Chondrocyte (in vitro differentiated cells): ENCODE measurements around the gene GPR132. TPM values are rescaled to one million over a fixed set of nuclear protein-coding genes. Genes with fewer than 3 reads are reported as not detected.
"Not testable (repeated sequence)": the region's sequence is repeated elsewhere in the genome, so short reads cannot be mapped to it uniquely, and the experiment has no call there.

Source experiments
- DNase-seq: peaks from one replicate; pipeline ENCODE4 v3.0.0; 2021; ENCODE audit warnings: mixed read lengths, low spot score
- H3K27ac Mint-ChIP-seq: one replicate; pipeline ENCODE4 v1.8.0; 2021; ENCODE audit warnings: mild to moderate bottlenecking, moderate library complexity, mixed read lengths; ENCODE audit not compliant: unreplicated experiment
- H3K27me3 Mint-ChIP-seq: 2 replicates; pipeline ENCODE4 v1.8.0; 2021; ENCODE audit warnings: low read depth, mixed read lengths
- H3K36me3 Mint-ChIP-seq: 2 replicates; pipeline ENCODE4 v1.8.0; 2021; ENCODE audit warnings: low read depth, mixed read lengths
- H3K4me1 Mint-ChIP-seq: 2 replicates; pipeline ENCODE4 v1.8.0; 2021; ENCODE audit warnings: low read depth, mild to moderate bottlenecking, mixed read lengths
- H3K4me3 Mint-ChIP-seq: one replicate; pipeline ENCODE4 v1.8.0; 2021; ENCODE audit warnings: mild to moderate bottlenecking, moderate library complexity, mixed read lengths; ENCODE audit not compliant: unreplicated experiment
- H3K9me3 Mint-ChIP-seq: 2 replicates; pipeline ENCODE4 v1.8.0; 2021; ENCODE audit warnings: low read depth, mixed read lengths
- long read RNA-seq: library from polyadenylated mRNA; stranded (forward); transcript quantifications from one replicate; pipeline ENCODE4 v2.0.0, GENCODE V29; 2021
- total RNA-seq: library from RNA; stranded (reverse); gene quantifications from 3 replicates; pipeline ENCODE4 v1.2.1, GENCODE V29; 2021
- TF ChIP-seq, protein P1 (sequence below): fragments of 200-600 bp; sonication (generic); IDR thresholded peaks from 2 replicates; pipeline ENCODE4 v1.5.0; 2021; ENCODE audit warnings: antibody characterized with exemption, mild to moderate bottlenecking, moderate library complexity

GPR132 gene, protein sequence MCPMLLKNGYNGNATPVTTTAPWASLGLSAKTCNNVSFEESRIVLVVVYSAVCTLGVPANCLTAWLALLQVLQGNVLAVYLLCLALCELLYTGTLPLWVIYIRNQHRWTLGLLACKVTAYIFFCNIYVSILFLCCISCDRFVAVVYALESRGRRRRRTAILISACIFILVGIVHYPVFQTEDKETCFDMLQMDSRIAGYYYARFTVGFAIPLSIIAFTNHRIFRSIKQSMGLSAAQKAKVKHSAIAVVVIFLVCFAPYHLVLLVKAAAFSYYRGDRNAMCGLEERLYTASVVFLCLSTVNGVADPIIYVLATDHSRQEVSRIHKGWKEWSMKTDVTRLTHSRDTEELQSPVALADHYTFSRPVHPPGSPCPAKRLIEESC
- 0.23 to 0.48 TPM (median 0.30 TPM) in 3 replicates for total RNA-seq
- long read RNA-seq, result 0 reads

DNA sequence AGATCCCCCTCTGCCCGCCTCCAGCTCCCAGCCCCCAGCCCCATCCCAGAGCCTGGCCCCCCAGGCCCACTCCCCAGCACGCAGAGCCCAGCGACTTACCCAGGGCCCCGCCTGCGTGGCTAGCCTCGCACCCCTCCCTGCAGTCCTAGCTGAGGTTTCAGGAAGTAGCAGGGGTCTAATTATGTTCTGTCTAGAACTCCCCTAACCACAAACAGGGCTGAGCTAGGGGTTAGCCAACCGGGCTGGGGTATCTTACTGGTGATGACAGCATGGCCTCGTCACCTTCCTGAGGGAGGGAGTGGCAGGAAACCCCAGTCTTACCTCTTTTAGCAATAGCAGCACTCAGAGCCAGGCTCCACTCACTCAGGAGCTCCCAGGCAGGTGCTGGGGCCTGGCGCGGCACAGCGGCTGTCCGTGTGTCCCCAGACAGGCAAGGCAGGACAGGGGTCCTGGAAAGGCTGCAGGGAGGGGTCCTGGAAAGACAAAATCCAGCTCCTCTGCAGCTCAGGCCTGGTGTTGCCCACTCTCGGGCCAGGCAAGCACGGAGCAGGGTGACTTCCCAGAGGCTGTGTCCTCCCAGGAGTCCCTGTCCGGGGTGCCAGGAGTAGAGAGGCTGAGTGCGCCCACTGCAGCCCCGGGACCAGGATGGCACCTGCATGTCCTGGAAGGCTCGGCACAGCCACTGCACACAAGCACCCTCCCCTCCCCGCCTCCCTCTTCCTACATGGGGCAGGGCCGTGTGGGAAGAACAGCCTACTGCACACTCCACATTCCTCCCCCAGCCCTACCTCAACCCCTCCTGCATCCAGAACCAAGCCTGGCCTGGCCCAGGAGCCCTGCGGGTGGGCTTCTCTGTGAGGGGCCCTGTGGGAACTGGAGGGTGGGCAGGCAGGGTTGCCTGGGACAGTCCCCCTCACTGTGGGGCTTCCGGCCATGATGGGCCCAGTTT is at the start of gene GPR132:
GPR132 (minus strand) TSS at position 151 of the 949 bp plus-strand sequence. CDS start 10,010 bp downstream, outside the sequence.
- Mint-ChIP-seq H3K36me3 (no peaks in the 10 kb centered on the region), H3K4me1 (no peaks in the 10 kb centered on the region), H3K9me3 (no peaks in the 10 kb centered on the region), H3K4me3 (no peak within 1 kb of the TSS), H3K27me3 (peaks cover 4% of the 10 kb centered on the region), H3K27ac (no peak within 1 kb of the TSS)
- TF ChIP-seq, protein P1, sequence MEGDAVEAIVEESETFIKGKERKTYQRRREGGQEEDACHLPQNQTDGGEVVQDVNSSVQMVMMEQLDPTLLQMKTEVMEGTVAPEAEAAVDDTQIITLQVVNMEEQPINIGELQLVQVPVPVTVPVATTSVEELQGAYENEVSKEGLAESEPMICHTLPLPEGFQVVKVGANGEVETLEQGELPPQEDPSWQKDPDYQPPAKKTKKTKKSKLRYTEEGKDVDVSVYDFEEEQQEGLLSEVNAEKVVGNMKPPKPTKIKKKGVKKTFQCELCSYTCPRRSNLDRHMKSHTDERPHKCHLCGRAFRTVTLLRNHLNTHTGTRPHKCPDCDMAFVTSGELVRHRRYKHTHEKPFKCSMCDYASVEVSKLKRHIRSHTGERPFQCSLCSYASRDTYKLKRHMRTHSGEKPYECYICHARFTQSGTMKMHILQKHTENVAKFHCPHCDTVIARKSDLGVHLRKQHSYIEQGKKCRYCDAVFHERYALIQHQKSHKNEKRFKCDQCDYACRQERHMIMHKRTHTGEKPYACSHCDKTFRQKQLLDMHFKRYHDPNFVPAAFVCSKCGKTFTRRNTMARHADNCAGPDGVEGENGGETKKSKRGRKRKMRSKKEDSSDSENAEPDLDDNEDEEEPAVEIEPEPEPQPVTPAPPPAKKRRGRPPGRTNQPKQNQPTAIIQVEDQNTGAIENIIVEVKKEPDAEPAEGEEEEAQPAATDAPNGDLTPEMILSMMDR, result no peak
- DNase-seq, result no peak

- not testable (repeated sequence) for H3K36me3 Mint-ChIP-seq, DNase-seq, H3K4me1 Mint-ChIP-seq, H3K27ac Mint-ChIP-seq, H3K4me3 Mint-ChIP-seq, H3K9me3 Mint-ChIP-seq
- H3K27me3 Mint-ChIP-seq, result peaks cover 35% of the 10 kb centered on the region
Observed at GRCh38 chr14:105109243-105109642, 44.0 kb upstream of the GPR132 start.

DNA sequence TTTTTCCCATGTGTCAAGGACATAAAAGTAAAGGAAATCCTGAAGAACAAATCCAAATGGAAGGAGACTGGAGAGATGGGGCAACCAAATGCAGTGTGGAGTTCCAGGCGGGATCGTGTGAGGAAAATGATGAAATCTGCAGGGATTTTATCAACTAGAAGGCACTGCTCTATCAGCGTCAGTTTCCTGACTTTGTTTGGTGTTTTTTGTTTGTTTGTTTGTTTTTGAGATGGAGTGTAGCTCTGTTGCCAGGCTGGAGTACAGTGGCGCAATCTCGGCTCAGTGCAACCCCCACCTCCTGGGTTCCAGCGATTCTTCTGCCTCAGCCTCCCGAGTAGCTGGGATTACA is 43.3 kb upstream of the GPR132 start:
- TF ChIP-seq, protein P1, result no peak
- no peaks in the 10 kb centered on the region for H3K4me1 Mint-ChIP-seq

DNA sequence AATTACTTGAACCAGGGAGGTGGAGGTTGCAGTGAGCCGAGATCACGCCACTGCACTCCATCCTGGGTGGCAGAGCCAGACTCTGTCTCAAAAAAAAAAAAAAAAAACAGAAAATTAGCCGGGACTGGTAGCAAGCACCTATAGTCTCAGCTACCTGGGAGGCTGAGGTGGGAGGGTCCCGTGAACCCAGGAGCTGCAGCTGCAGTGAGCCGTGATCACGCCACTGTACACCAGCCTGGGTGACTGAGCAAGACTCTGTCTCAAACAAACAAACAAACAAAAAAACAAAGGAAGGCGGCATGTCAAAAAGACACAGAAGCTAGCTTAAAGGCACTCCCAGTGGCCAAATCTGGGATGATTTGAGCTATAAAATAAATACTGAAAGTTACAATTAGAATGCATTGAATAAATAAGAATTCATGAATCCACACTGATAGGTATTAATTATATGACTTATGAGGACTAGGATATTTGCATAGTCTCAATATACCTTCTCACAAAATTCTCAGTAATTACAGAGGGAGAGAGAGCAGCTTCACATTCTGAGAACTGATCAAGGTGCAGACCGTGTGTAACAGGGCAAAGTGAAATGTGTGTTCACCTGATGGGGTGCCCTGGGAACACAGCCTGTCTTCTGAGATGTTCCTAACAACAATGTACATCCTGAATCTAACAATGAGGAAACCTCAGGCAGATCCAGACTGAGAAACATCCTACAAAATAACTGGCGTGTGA is 42.7 kb upstream of the GPR132 start:
- Mint-ChIP-seq H3K27me3 (peaks cover 45% of the 10 kb centered on the region), H3K9me3 (peaks cover 8% of the 10 kb centered on the region), H3K36me3 (peaks cover 9% of the 10 kb centered on the region), H3K27ac (no peak overlapping the region), H3K4me1 (no peaks in the 10 kb centered on the region), H3K4me3 (no peak overlapping the region)
- DNase-seq, result peak; percentile 40
- TF ChIP-seq, protein P1, result peak; percentile 21

More for the DNA sequence above, 43.3 kb upstream of the GPR132 start:
- no peak overlapping the region for H3K4me3 Mint-ChIP-seq
- peaks cover 6% of the 10 kb centered on the region for H3K9me3 Mint-ChIP-seq
- no peak for DNase-seq
- peaks cover 9% of the 10 kb centered on the region for H3K36me3 Mint-ChIP-seq
- no peak overlapping the region for H3K27ac Mint-ChIP-seq
- peaks cover 41% of the 10 kb centered on the region for H3K27me3 Mint-ChIP-seq

DNA sequence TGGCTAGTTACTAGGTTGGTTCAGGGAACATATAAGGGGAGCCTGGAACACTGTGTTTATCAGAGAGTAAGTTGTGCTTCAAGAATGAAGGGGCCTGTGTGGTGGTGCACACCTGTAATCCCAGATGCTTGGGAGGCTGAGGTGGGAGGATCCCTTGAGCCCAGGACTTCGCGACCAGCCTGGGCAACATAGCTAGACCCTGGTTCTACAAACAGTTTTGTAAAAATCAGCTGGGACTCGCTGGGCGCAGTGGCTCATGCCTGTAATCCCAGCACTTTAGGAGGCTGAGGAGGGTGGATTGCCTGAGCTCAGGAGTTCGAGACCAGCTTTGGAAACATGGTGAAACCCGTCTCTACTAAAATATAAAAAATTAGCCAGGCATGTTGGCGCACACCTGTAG is 42.1 kb upstream of the GPR132 start:
- H3K9me3 Mint-ChIP-seq, result peaks cover 8% of the 10 kb centered on the region
- no peaks in the 10 kb centered on the region for H3K4me1 Mint-ChIP-seq
- peak; percentile 42 for DNase-seq
- H3K27me3 Mint-ChIP-seq, result peaks cover 50% of the 10 kb centered on the region
- no peak overlapping the region for H3K4me3 Mint-ChIP-seq
- TF ChIP-seq, protein P1, result no peak
- no peak overlapping the region for H3K27ac Mint-ChIP-seq
- H3K36me3 Mint-ChIP-seq, result peaks cover 9% of the 10 kb centered on the region
